ENCODE data around the gene KBTBD13. TPM values are rescaled to one million over a fixed set of nuclear protein-coding genes. Genes with fewer than 3 reads are reported as not detected.
A peak's percentile ranks its signal among the peaks of the same experiment; 100 is the strongest.
"Not testable (repeated sequence)": the region's sequence is repeated elsewhere in the genome, so short reads cannot be mapped to it uniquely, and the experiment has no call there.

The KBTBD13 gene
- total RNA-seq, 4 donors from 2014 or later, result not detected

DNA sequence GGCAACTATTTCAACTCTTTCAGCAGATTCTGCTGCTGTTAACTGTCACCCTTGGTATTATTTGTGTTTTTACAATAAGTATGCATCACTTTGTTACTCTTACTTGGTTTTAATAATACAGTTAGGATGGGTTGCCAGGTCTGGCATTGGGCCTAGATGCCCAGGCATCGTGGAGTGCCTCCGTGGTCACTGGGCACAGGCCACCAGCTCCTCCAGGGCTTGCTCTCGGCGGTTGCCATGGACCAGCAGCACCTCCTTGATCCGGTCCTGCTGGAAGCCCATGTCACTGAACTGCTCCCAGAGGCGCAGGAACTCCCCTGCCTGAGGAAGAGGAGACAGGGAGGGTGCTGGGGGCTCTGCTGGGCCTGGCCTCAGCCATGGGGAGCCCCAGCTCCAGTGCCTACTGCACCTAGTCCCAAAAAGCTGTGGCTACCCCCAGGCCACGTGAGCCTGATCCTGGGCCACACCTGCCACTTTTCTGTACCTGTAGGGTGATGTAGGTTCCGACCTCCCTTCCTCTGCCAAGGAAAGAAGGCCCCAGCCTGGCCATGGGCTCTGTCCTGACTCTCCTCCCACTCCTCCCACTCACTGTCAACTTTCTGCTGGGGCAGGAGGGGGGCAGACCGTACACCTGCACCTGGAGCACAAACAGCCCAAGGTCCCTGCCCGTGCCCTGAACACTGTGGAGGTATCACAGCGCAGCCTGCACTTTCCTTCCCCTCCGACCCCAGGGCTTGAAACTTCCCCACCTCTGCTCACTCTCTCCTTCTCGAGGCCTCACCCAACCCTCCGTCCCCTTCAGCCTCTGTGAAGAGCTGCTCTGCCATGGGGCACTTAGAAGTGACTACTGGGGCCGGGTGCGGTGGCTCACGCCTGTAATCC is 16.6 kb downstream of the KBTBD13 start:
- in situ Hi-C loops (cut with MboI; ENCODE audit: low pct_ligation_motif_present in 1 of 4, low pct_unique_long_range_greater_than_20kb in 1 of 4, low sequenced_read_pairs in 3 of 4), result loop anchor here in 2 of 4 donors (10.0 kb wide), 1 partner anchor 58 kb away; no protein-coding TSS in a partner anchor
- DNase-seq, result no peak
- no peaks in the 10 kb centered on the region for H3K9me3 ChIP-seq
- no peak overlapping the region for H3K4me3 ChIP-seq
- TF ChIP-seq POLR2A (IDR thresholded peaks at IDR 0.05), result no peak
- no peak for TF ChIP-seq POLR2AphosphoS5 (IDR thresholded peaks at IDR 0.05)
- TF ChIP-seq EP300 (IDR thresholded peaks at IDR 0.05; ENCODE audit: low read depth), result no peak
- TF ChIP-seq, protein P1, sequence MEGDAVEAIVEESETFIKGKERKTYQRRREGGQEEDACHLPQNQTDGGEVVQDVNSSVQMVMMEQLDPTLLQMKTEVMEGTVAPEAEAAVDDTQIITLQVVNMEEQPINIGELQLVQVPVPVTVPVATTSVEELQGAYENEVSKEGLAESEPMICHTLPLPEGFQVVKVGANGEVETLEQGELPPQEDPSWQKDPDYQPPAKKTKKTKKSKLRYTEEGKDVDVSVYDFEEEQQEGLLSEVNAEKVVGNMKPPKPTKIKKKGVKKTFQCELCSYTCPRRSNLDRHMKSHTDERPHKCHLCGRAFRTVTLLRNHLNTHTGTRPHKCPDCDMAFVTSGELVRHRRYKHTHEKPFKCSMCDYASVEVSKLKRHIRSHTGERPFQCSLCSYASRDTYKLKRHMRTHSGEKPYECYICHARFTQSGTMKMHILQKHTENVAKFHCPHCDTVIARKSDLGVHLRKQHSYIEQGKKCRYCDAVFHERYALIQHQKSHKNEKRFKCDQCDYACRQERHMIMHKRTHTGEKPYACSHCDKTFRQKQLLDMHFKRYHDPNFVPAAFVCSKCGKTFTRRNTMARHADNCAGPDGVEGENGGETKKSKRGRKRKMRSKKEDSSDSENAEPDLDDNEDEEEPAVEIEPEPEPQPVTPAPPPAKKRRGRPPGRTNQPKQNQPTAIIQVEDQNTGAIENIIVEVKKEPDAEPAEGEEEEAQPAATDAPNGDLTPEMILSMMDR (IDR thresholded peaks at IDR 0.05), result no peak
- no peaks in the 10 kb centered on the region for H3K36me3 ChIP-seq
- peaks cover 15 to 29% (median 27%) of the 10 kb centered on the region in 4 donors for H3K4me1 ChIP-seq
- intact Hi-C loops (cut with DNase I; ENCODE audit: low total_unique reads), result no loop called here
- WGBS, 2 donors (ENCODE audit: low coverage in 1 of 2), result 91 to 93% methylated on average over 3 to 16 of the region's 17 CpGs
- H3K27me3 ChIP-seq, result no peaks in the 10 kb centered on the region
- peak overlapping the region in 3 of 4 donors; percentile 62 to 78 (median 63) for H3K27ac ChIP-seq

DNA sequence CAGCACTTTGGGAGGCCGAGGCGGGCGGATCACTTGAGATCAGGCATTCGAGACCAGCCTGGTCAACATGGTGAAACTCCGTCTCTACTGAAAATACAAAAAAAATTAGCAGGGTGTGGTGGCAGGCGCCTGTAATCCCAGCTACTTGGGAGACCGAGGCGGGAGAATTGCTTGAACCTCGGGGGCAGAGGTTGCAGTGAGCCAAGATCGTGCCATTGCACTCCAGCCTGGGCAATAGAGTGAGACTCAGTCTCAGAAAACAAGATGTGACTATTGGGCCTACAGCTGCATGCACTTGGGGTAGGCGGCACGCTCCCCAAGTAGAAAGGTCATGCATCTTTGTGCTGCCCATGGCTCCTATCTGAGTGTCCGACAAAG is 17.2 kb downstream of the KBTBD13 start:
- H3K9me3 ChIP-seq; DNase-seq; intact Hi-C loops (cut with DNase I; ENCODE audit: low total_unique reads); H3K4me3 ChIP-seq; H3K27me3 ChIP-seq; H3K36me3 ChIP-seq: not testable (repeated sequence)
- Histone ChIP-seq H3K27ac (peak overlapping the region in 3 of 4 donors; percentile 62 to 78 (median 63)), H3K4me1 (peaks cover 9 to 23% (median 21%) of the 10 kb centered on the region in 4 donors)
- in situ Hi-C loops (cut with MboI; ENCODE audit: low pct_ligation_motif_present in 1 of 4, low pct_unique_long_range_greater_than_20kb in 1 of 4, low sequenced_read_pairs in 3 of 4), result loop anchor here in 2 of 4 donors (10.0 kb wide), 1 partner anchor 59 kb away; no protein-coding TSS in a partner anchor
- 93% methylated on average over 3 to 13 of the region's 13 CpGs for WGBS, 2 donors (ENCODE audit: low coverage in 1 of 2)

DNA sequence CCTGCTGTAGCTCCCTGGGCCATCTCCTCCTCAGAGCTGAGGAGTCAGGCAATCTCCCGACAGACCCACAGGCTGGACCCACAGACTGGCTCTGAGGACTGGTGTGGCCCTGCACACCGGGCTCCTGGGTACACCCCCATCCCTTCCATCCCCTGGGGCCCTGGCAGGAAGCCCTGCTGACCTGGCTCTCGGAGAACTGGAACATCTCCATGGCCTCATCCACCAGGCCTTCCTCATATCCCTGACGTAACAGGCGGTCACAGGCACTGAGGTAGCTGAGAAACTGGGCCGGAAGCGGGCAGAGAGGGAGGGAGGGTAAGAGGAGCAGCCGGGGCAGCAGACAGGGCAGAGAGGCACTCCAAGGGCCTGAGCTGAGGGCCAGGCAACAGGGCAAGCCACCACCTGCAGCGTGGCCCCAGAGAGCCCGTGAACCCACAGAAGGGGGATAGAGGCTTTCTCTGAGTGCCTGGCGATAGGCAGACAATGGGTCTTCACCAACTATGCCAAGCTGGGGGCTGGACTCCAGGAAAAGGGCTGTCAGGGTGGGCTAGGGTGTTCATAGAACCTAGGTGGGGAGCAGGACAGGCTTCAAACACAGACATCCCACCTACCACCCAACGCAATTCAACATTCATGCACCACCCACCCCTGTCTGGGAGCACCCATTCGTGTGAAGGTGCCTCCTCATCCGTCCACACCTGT is 17.9 kb downstream of the KBTBD13 start:
- Histone ChIP-seq H3K4me3 (no peak overlapping the region), H3K27me3 (no peaks in the 10 kb centered on the region), H3K9me3 (no peaks in the 10 kb centered on the region), H3K27ac (peak overlapping the region; percentile 10 to 78 (median 62)), H3K4me1 (peaks cover 2 to 16% (median 14%) of the 10 kb centered on the region in 4 donors), H3K36me3 (no peaks in the 10 kb centered on the region)
- peak; percentile 37 for TF ChIP-seq EP300 (IDR thresholded peaks at IDR 0.05; ENCODE audit: low read depth)
- TF ChIP-seq POLR2A (IDR thresholded peaks at IDR 0.05), result no peak
- TF ChIP-seq POLR2AphosphoS5 (IDR thresholded peaks at IDR 0.05), result peak in 1 of 3 donors; percentile 36
- peak; percentile 33 for DNase-seq
- 89 to 90% methylated on average over 2 to 14 of the region's 14 CpGs for WGBS, 2 donors (ENCODE audit: low coverage in 1 of 2)
- in situ Hi-C loops (cut with MboI; ENCODE audit: low pct_ligation_motif_present in 1 of 4, low pct_unique_long_range_greater_than_20kb in 1 of 4, low sequenced_read_pairs in 3 of 4) (loop anchor here in 2 of 4 donors (10.0 kb wide), 1 partner anchor 60 kb away; no protein-coding TSS in a partner anchor), intact Hi-C loops (cut with DNase I; ENCODE audit: low total_unique reads) (no loop called here)

DNA sequence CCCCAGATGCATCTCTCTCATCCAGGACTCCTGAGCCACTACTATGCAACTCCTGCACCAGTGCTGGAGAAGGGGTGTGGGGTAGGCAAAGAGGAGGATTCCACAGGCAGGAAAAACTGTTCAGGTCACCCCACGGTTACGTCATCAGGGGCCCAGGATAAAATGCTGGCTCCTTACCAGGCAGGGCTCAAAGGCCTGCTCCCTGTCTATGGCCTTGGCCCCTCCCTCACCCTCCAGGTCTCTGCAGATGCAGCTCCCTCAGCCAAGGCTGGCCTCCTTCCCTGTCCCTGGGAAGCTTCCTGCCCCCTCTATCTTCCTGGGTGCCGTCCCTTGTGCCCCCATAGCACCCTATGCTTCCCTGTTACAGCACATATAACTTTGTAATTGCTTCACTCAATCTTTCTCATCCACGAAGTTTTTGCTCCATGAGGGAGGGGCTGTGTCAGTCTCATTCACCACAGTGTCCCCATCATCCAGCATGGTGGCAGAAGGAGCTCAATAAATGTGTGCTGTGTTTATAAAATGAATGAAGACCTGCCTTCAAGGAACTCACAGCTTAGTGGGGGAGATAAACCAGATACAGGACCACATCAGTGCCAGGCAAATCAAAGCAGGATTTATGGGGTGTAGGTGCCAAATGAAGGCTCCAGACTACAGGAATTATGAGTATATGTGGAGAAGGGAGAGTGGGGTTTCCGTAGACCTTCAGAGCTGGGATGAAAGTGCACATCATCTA is 18.6 kb downstream of the KBTBD13 start:
- no peak overlapping the region for H3K4me3 ChIP-seq
- intact Hi-C loops (cut with DNase I; ENCODE audit: low total_unique reads) (no loop called here), in situ Hi-C loops (cut with MboI; ENCODE audit: low pct_ligation_motif_present in 1 of 4, low pct_unique_long_range_greater_than_20kb in 1 of 4, low sequenced_read_pairs in 3 of 4) (loop anchor here in 2 of 4 donors (10.0 kb wide), 1 partner anchor 60 kb away; no protein-coding TSS in a partner anchor)
- no peaks in the 10 kb centered on the region for H3K27me3 ChIP-seq
- H3K27ac ChIP-seq, result peak overlapping the region; percentile 10 to 78 (median 62)
- 53 to 67% methylated on average over 3 to 5 of the region's 5 CpGs for WGBS, 2 donors (ENCODE audit: low coverage in 1 of 2)
- peak; percentile 13 to 77 (median 71) for TF ChIP-seq POLR2AphosphoS5 (IDR thresholded peaks at IDR 0.05)
- TF ChIP-seq, protein P1 (IDR thresholded peaks at IDR 0.05), result no peak
- DNase-seq, result peak; percentile 47
- H3K9me3 ChIP-seq, result no peaks in the 10 kb centered on the region
- H3K4me1 ChIP-seq, result peaks cover 0 to 12% (median 11%) of the 10 kb centered on the region in 4 donors
- H3K36me3 ChIP-seq, result no peaks in the 10 kb centered on the region

All from transverse colon (tissue), 4 donors.